ENCODE measurements around the gene CERK. TPM values are rescaled to one million over a fixed set of nuclear protein-coding genes. Genes with fewer than 3 reads are reported as not detected.

The CERK gene
- total RNA-seq, 1 experiment from 2014 or later: 24.9 TPM

DNA sequence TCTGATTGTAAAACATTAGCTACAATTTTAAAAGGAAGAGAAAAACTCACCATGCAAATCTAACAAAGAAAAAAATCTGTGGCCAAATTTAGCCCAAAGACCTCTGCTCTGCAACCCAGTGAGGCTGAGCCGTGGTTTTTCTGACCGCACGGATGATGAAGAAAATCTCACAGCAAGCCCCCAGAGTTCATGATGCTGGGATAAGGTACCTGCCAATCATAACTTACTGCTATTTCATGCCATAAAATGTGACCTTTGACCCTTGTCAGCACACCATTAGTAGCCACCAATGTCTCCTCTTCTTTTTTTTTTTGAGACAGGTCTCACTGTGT lies 11.1 kb downstream of the CERK start:
- no peaks in the 10 kb centered on the region for H3K9me2 ChIP-seq (ENCODE audit: insufficient read depth)
- H3F3A ChIP-seq (ENCODE audit: insufficient read depth, low read depth): peaks cover 6% of the 10 kb centered on the region
- H3K4me2 ChIP-seq: no peak overlapping the region
- TF ChIP-seq EZH2 (IDR thresholded peaks at IDR 0.05; ENCODE audit: low read depth): no peak
- TF ChIP-seq, protein P1, sequence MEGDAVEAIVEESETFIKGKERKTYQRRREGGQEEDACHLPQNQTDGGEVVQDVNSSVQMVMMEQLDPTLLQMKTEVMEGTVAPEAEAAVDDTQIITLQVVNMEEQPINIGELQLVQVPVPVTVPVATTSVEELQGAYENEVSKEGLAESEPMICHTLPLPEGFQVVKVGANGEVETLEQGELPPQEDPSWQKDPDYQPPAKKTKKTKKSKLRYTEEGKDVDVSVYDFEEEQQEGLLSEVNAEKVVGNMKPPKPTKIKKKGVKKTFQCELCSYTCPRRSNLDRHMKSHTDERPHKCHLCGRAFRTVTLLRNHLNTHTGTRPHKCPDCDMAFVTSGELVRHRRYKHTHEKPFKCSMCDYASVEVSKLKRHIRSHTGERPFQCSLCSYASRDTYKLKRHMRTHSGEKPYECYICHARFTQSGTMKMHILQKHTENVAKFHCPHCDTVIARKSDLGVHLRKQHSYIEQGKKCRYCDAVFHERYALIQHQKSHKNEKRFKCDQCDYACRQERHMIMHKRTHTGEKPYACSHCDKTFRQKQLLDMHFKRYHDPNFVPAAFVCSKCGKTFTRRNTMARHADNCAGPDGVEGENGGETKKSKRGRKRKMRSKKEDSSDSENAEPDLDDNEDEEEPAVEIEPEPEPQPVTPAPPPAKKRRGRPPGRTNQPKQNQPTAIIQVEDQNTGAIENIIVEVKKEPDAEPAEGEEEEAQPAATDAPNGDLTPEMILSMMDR (conservative IDR thresholded peaks at IDR 0.05): no peak
- no peak for DNase-seq
- BruUV-seq (replicated peaks): no TSS peak
- H3K27me3 ChIP-seq (ENCODE audit: insufficient read depth, low read depth): no peaks in the 10 kb centered on the region
- H2AFZ ChIP-seq: no peak overlapping the region
- H3K27ac ChIP-seq: no peak overlapping the region
- H3K36me3 ChIP-seq (ENCODE audit: low read depth): no peaks in the 10 kb centered on the region
- ChIA-PET CTCF (no interaction called here), POLR2A (ENCODE audit: unreplicated experiment) (no interaction called here)
- intact Hi-C loops (cut with micrococcal nuclease; ENCODE audit: unreplicated experiment): no loop called here
- no peaks in the 10 kb centered on the region; the same call in 1 of the 2 replicates for H4K20me1 ChIP-seq (ENCODE audit: insufficient read depth)
- no peaks in the 10 kb centered on the region for H3K4me1 ChIP-seq (replicated peaks; ENCODE audit: insufficient read depth)
- H3K4me3 ChIP-seq: no peak overlapping the region
- no peaks in the 10 kb centered on the region for H3K79me2 ChIP-seq (ENCODE audit: low read depth)
- no peaks in the 10 kb centered on the region for H3K9me3 ChIP-seq (ENCODE audit: insufficient read depth, low read depth)

DNA sequence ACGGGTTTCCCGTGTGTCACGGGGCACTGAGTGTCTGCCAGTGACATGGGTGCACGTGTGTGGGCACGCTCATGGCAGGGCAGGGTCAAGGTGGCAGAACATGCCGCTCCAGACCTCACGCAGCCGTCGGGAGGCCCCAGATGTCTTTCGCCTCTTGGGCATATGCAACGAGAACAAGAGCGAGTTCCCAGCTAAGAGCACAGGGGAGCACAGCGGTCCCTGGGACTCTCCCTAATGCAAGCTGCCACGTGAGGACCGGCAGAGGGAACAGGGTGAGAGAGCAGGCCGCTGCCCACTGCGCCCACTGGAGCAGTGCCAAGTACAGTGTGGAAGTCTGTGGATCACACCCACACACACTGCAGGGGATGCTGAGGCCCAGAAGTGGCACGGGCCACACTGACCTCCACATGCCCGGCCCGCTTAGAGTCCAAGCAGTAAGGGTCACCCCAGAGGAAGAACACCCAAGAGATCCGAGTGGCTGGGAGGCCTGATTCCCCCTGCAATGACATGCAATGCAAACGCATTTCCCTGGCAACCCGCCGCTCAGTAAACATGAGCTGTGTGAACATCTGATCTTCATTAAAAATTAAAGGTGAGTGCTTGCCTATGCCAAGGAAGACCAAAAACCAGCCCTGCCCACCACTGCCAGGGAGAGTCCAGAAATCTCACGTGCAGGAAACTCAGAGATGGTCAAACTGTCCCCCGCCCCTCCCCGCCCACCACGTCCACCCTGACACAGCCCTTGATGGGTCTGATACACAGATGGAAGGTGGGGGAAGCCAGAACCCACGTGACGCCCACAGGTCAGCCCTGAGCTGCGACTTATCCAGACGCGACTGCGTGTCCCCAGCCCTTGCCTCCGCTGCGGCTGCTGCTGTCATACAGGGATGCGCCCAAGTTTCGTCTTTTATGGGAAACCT lies 11.7 kb downstream of the CERK start:
- ChIA-PET POLR2A (ENCODE audit: unreplicated experiment) (no interaction called here), CTCF (no interaction called here)
- Histone ChIP-seq H4K20me1 (ENCODE audit: insufficient read depth) (no peaks in the 10 kb centered on the region; the same call in 1 of the 2 replicates), H2AFZ (no peak overlapping the region), H3K4me3 (no peak overlapping the region), H3K36me3 (ENCODE audit: low read depth) (no peaks in the 10 kb centered on the region), H3F3A (ENCODE audit: insufficient read depth, low read depth) (peaks cover 6% of the 10 kb centered on the region), H3K79me2 (ENCODE audit: low read depth) (no peaks in the 10 kb centered on the region), H3K4me1 (replicated peaks; ENCODE audit: insufficient read depth) (no peaks in the 10 kb centered on the region), H3K27me3 (ENCODE audit: insufficient read depth, low read depth) (no peaks in the 10 kb centered on the region), H3K27ac (no peak overlapping the region), H3K4me2 (no peak overlapping the region), H3K9me2 (ENCODE audit: insufficient read depth) (no peaks in the 10 kb centered on the region), H3K9me3 (ENCODE audit: insufficient read depth, low read depth) (no peaks in the 10 kb centered on the region)
- BruUV-seq (replicated peaks): no TSS peak
- no peak for DNase-seq
- no peak for TF ChIP-seq EZH2 (IDR thresholded peaks at IDR 0.05; ENCODE audit: low read depth)
- TF ChIP-seq, protein P1 (conservative IDR thresholded peaks at IDR 0.05): no peak
- intact Hi-C loops (cut with micrococcal nuclease; ENCODE audit: unreplicated experiment): no loop called here

DNA sequence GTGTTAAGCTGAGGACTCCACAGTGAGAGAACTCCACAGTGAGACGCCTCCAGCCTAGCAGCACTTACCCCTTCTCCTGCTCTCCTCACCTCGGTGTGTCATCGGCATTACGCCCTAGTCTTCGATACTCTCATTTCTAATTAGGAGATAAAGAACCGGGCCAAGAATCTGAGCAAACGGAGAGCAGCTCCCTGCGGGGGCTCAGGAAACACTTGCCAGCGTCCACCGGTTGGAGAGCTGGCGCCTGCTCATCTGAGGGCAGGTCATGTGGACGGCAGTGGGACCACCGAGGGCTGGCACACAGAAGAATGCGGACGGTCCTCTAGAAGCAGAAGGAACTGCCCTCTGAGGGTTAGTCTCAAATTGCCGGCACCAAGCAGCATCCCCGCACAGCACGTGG lies 13.0 kb downstream of the CERK start:
- BruUV-seq (replicated peaks): no TSS peak
- Histone ChIP-seq H3K36me3 (ENCODE audit: low read depth) (no peaks in the 10 kb centered on the region), H3K27ac (no peak overlapping the region), H3F3A (ENCODE audit: insufficient read depth, low read depth) (peaks cover 6% of the 10 kb centered on the region), H3K4me2 (no peak overlapping the region), H4K20me1 (ENCODE audit: insufficient read depth) (no peaks in the 10 kb centered on the region; the same call in 1 of the 2 replicates), H3K9me2 (ENCODE audit: insufficient read depth) (no peaks in the 10 kb centered on the region), H3K9me3 (ENCODE audit: insufficient read depth, low read depth) (no peaks in the 10 kb centered on the region), H3K27me3 (ENCODE audit: insufficient read depth, low read depth) (no peaks in the 10 kb centered on the region), H3K79me2 (ENCODE audit: low read depth) (no peaks in the 10 kb centered on the region), H3K4me1 (replicated peaks; ENCODE audit: insufficient read depth) (no peaks in the 10 kb centered on the region), H3K4me3 (no peak overlapping the region), H2AFZ (no peak overlapping the region)
- TF ChIP-seq EZH2 (IDR thresholded peaks at IDR 0.05; ENCODE audit: low read depth): no peak
- TF ChIP-seq, protein P1 (conservative IDR thresholded peaks at IDR 0.05): no peak
- CTCF ChIA-PET: no interaction called here
- intact Hi-C loops (cut with micrococcal nuclease; ENCODE audit: unreplicated experiment): no loop called here
- POLR2A ChIA-PET (ENCODE audit: unreplicated experiment): no interaction called here
- no peak for DNase-seq

All from PC-9 (cell line).